ENCODE measurements around the gene PDE8A. TPM values are rescaled to one million over a fixed set of nuclear protein-coding genes. Genes with fewer than 3 reads are reported as not detected.
"Not testable (repeated sequence)": the region's sequence is repeated elsewhere in the genome, so short reads cannot be mapped to it uniquely, and the experiment has no call there.

Gene PDE8A
- total RNA-seq, 4 donors from 2014 or later: 69.0 to 109 (median 89.5) TPM

DNA sequence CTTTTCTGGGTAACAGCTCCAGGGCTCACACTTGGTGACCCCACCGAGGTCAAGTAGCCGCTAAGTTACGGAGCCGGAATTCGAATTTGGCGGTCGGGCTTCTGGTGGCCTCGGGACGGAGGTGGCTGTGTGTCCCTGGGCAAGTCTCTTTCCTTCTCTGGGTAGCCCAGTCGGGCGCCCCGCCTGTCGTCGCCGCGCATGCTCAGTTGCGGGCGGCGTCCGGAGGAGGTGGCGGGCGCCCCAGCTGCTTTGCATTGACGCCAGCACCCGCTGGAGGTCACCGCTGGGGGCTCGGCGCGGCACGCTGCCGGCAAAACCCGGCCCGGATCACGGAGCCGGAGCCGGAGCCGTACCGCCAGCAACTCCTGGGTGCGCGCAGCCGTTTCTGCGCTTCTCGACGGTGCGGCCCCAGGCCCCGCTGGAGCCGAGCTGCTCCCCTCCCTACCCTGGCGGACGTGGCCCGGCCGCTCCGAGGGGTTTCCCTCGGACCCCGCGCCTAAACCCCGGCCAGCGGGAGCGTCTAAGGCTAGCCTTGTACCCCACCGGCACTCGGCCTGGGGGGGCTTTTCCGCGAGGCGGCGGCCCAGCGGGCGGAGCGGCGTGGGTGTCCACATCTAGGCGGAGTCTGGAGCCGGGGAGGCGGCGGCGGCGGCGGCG is 474 bp upstream of the PDE8A start:
- TF ChIP-seq, protein P1, sequence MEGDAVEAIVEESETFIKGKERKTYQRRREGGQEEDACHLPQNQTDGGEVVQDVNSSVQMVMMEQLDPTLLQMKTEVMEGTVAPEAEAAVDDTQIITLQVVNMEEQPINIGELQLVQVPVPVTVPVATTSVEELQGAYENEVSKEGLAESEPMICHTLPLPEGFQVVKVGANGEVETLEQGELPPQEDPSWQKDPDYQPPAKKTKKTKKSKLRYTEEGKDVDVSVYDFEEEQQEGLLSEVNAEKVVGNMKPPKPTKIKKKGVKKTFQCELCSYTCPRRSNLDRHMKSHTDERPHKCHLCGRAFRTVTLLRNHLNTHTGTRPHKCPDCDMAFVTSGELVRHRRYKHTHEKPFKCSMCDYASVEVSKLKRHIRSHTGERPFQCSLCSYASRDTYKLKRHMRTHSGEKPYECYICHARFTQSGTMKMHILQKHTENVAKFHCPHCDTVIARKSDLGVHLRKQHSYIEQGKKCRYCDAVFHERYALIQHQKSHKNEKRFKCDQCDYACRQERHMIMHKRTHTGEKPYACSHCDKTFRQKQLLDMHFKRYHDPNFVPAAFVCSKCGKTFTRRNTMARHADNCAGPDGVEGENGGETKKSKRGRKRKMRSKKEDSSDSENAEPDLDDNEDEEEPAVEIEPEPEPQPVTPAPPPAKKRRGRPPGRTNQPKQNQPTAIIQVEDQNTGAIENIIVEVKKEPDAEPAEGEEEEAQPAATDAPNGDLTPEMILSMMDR (IDR thresholded peaks at IDR 0.05): peak in 5 of 6 experiments; percentile 38 to 67 (median 64)
- TF ChIP-seq POLR2A (IDR thresholded peaks at IDR 0.05): peak; percentile 35 to 85
- H3K27me3 ChIP-seq: no peaks in the 10 kb centered on the region
- no peaks in the 10 kb centered on the region for H3K9me3 ChIP-seq
- H3K4me1 ChIP-seq: peaks cover 0 to 35% (median 3%) of the 10 kb centered on the region in 4 donors
- H3K36me3 ChIP-seq: no peaks in the 10 kb centered on the region
- peak; percentile 91 to 97 (median 97) for DNase-seq
- peak overlapping the region; percentile 88 to 96 (median 90) for H3K4me3 ChIP-seq
- peak overlapping the region; percentile 89 to 94 (median 92) for H3K27ac ChIP-seq

DNA sequence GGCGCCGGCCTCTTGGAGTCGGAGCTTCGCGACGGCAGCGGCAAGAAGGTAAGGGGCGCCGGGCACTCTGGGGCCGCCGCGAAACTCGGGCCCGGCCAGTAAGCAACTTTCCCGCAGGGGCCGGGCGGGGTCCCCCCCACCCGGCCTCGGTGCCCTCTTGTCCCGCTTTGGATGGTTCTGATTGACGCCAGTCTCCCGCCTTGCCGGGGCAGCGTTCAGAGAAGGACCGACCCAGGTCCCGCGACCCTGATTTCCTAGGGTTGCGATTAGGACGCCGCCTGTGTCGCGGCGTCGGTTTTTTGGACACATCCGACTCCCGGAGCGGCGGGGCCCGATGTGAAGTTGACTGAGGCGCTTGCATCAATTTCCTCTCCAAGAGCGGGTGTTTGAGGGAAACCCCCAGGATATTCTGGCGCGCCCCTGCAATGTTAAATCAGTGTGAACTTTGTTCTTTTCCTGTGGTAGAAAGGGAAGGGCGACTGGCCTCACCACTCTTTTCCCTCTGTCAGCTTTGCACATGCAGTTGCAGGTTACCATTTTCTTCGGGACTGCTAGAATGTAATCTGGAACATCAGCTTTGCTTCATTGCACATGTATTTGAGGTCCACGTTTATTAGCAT is 755 bp downstream of the PDE8A start:
- Histone ChIP-seq H3K27ac (peak overlapping the region; percentile 89 to 94 (median 92)), H3K27me3 (no peaks in the 10 kb centered on the region), H3K4me3 (peak overlapping the region; percentile 88 to 96 (median 90)), H3K4me1 (peaks cover 0 to 41% (median 3%) of the 10 kb centered on the region in 4 donors), H3K9me3 (no peaks in the 10 kb centered on the region), H3K36me3 (no peaks in the 10 kb centered on the region)
- DNase-seq: peak; percentile 59 to 77 (median 72)
- TF ChIP-seq, protein P1 (IDR thresholded peaks at IDR 0.05): no peak
- TF ChIP-seq POLR2A (IDR thresholded peaks at IDR 0.05): peak in 1 of 2 donors; percentile 37

DNA sequence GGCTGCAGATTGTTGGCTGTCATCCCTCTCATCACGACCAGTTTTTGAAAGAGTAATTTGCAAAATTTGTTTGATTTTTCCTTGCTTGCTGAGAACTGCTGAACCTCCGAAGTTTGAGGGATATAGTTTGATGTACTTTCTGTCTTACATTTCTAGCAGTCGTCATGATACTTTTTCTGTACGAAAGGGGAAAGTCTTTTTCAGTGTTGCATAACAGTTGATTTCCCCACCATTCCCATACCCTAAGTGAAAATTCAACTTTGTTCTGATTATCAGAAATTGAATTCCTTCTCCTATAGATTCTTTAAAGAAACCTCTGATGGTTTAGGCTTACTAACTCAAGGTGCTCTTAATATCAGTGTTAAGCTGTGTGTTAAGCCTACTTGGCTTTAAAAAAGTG is 1.6 kb downstream of the PDE8A start:
- no peaks in the 10 kb centered on the region for H3K27me3 ChIP-seq
- TF ChIP-seq, protein P1 (IDR thresholded peaks at IDR 0.05): no peak
- TF ChIP-seq POLR2A (IDR thresholded peaks at IDR 0.05): no peak
- peak overlapping the region in 3 of 4 donors; percentile 88 to 91 (median 89) for H3K4me3 ChIP-seq
- H3K4me1 ChIP-seq: peaks cover 0 to 41% (median 5%) of the 10 kb centered on the region in 4 donors
- peak overlapping the region in 3 of 4 donors; percentile 89 to 94 (median 92) for H3K27ac ChIP-seq
- no peaks in the 10 kb centered on the region for H3K36me3 ChIP-seq
- H3K9me3 ChIP-seq: no peaks in the 10 kb centered on the region
- DNase-seq: no peak

DNA sequence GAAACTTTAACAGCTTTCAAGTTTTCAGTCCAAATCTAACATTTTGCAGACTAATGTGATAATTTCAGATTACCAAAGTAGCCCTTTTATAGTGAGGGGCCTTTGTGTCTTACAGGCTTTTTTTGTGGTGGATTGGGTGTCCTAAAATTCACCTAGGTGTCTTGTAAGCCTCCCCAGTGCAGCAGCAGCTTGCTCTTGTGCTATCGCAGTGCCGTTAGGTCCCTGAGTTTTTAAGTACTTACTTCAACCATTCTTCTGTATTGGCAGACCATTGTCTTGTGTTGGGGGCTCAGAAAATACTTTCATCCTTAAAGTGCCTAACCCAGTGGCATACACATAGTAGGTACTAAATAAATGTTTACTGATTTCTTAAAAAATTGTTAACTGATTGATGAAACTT is 2.1 kb downstream of the PDE8A start:
- Histone ChIP-seq H3K27ac (peak overlapping the region in 1 of 4 donors; percentile 94), H3K4me1 (peaks cover 0 to 41% (median 5%) of the 10 kb centered on the region in 4 donors), H3K27me3 (no peaks in the 10 kb centered on the region), H3K9me3 (no peaks in the 10 kb centered on the region), H3K36me3 (no peaks in the 10 kb centered on the region), H3K4me3 (peak overlapping the region in 2 of 4 donors; percentile 88 to 89)
- no peak for DNase-seq
- no peak for TF ChIP-seq POLR2A (IDR thresholded peaks at IDR 0.05)
- TF ChIP-seq, protein P1 (IDR thresholded peaks at IDR 0.05): no peak

DNA sequence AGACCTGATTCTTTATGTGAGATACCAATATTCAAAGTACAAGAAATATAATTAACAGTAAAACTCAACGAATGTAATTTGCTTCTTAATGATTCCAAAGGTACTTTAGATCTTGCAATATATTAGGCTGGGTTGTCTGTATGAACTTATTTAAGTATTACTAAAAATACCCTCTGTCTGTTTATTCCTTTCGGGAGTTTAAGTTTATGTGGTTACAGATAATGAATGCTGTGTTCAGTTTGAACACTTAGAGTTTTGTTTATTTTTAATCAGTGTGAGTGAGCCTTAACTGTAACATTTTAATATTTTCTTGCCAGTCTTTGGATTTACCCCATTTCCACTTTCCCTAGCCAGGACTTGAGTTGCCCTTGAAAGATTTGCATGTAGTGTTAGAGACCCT is 3.5 kb downstream of the PDE8A start:
- H3K4me1 ChIP-seq: peaks cover 0 to 35% (median 8%) of the 10 kb centered on the region in 4 donors
- no peak for DNase-seq
- no peak overlapping the region for H3K27ac ChIP-seq

DNA sequence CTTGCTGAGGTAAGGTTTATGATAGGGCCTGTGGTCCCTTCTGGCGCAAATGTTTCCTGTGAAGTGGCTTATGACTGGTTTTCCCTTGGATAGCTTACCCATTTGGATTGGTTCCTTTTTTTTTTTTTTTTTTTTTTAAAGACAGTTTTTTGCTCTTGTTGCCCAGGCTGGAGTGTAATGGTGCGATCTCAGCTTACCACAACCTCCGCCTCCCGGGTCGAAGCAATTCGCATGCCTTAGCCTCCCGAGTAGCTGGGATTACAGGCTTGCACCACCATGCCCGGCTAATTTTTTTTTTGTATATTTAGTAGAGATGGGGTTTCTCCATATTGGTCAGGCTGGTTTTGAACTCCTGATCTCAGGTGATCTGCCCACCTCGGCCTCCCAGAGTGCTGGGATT is 5.7 kb downstream of the PDE8A start:
- not testable (repeated sequence) for H3K27ac ChIP-seq, H3K27me3 ChIP-seq, H3K9me3 ChIP-seq, H3K36me3 ChIP-seq, DNase-seq, H3K4me3 ChIP-seq
- H3K4me1 ChIP-seq: peaks cover 0 to 39% (median 8%) of the 10 kb centered on the region in 4 donors

More for the DNA sequence above, 3.5 kb downstream of the PDE8A start:
- Histone ChIP-seq H3K36me3 (no peaks in the 10 kb centered on the region), H3K27me3 (no peaks in the 10 kb centered on the region), H3K9me3 (no peaks in the 10 kb centered on the region), H3K4me3 (no peak overlapping the region)
- TF ChIP-seq POLR2A (IDR thresholded peaks at IDR 0.05): no peak
- TF ChIP-seq, protein P1 (IDR thresholded peaks at IDR 0.05): no peak
